Activated naive CD4-positive, alpha-beta T cell (primary cell): Measurements from ENCODE around the gene ATOX1.
A peak's percentile ranks its signal among the peaks of the same experiment; 100 is the strongest.

ENCODE experiments used
- DNase-seq, 4 experiments: peaks; one replicate each; lab custom pipeline; 2025; lab: John Stamatoyannopoulos, UW

Gene ATOX1

GRCh38 chr5:151770383-151771258 lies 12.2 kb upstream of the ATOX1 start:
- peak; percentile 43 to 71 (median 58) for DNase-seq

- DNase-seq, result no peak
Observed at GRCh38 chr5:151766975-151767374, 8.5 kb upstream of the ATOX1 start.

GRCh38 chr5:151764801-151765200 lies 6.4 kb upstream of the ATOX1 start:
- no peak for DNase-seq

- no peak for DNase-seq
Observed at GRCh38 chr5:151758141-151758429, 346 bp downstream of the ATOX1 start.

GRCh38 chr5:151757233-151758140 lies 944 bp downstream of the ATOX1 start:
- DNase-seq, result no peak

GRCh38 chr5:151755383-151755782 lies 3.0 kb downstream of the ATOX1 start:
- DNase-seq, result no peak

GRCh38 chr5:151751593-151751992 lies 6.8 kb downstream of the ATOX1 start:
- DNase-seq, result no peak

GRCh38 chr5:151751091-151751490 lies 7.3 kb downstream of the ATOX1 start:
- DNase-seq, result no peak

- DNase-seq, result no peak
Observed at GRCh38 chr5:151750121-151750520, 8.3 kb downstream of the ATOX1 start.

- DNase-seq, result no peak
Observed at GRCh38 chr5:151745071-151745705, 13.2 kb downstream of the ATOX1 start.

GRCh38 chr5:151743530-151743929 lies 14.9 kb downstream of the ATOX1 start:
- no peak for DNase-seq

GRCh38 chr5:151742870-151743294 lies 15.5 kb downstream of the ATOX1 start:
- no peak for DNase-seq

GRCh38 chr5:151741678-151742423 lies 16.6 kb downstream of the ATOX1 start:
- DNase-seq, result no peak

- no peak for DNase-seq
Observed at GRCh38 chr5:151740958-151741373, 17.5 kb downstream of the ATOX1 start.

GRCh38 chr5:151740336-151740942 lies 18.0 kb downstream of the ATOX1 start:
- peak in 2 of 4 experiments; percentile 6 to 7 for DNase-seq

GRCh38 chr5:151739939-151740335 lies 18.5 kb downstream of the ATOX1 start:
- DNase-seq, result no peak

GRCh38 chr5:151739395-151739794 lies 19.0 kb downstream of the ATOX1 start:
- DNase-seq, result no peak

- no peak for DNase-seq
Observed at GRCh38 chr5:151738125-151738848, 20.1 kb downstream of the ATOX1 start.

GRCh38 chr5:151737431-151737830 lies 21.0 kb downstream of the ATOX1 start:
- DNase-seq, result no peak

- no peak for DNase-seq
Observed at GRCh38 chr5:151735646-151736045, 22.8 kb downstream of the ATOX1 start.

GRCh38 chr5:151734064-151734408 lies 24.4 kb downstream of the ATOX1 start:
- DNase-seq, result no peak
